OCI-LY3 (cell line): ENCODE measurements around the gene NNAT.
"Not testable (repeated sequence)": the region's sequence is repeated elsewhere in the genome, so short reads cannot be mapped to it uniquely, and the experiment has no call there.

Experiments
- H2AFZ ChIP-seq: fragments of 200-600, 300-600 bp; shearing (Covaris generic); 2 replicates; pipeline ENCODE4 v1.6.0; 2014; ENCODE audit warnings: antibody characterized with exemption, low read depth, low read length
- H3K27ac ChIP-seq: fragments of 200-600, 300-600 bp; sonication (generic); 2 replicates; pipeline ENCODE4 v1.5.1; 2014; ENCODE audit warnings: mild to moderate bottlenecking, low read length, moderate library complexity, mixed read lengths
- H3K27me3 ChIP-seq: fragments of 200-600, 300-600 bp; sonication (generic); 2 replicates; pipeline ENCODE4 v1.6.1; 2014; ENCODE audit warnings: low read depth, low read length, mixed read lengths
- H3K36me3 ChIP-seq: fragments of 200-600, 300-600 bp; sonication (generic); replicated peaks from 2 replicates; pipeline ENCODE3; 2014; ENCODE audit warnings: low read depth, low read length, mixed read lengths
- H3K4me1 ChIP-seq: fragments of 300-600, 200-600 bp; sonication (generic); 2 replicates; pipeline ENCODE4 v1.6.1; 2014; ENCODE audit warnings: low read length, mixed read lengths
- H3K4me2 ChIP-seq: fragments of 200-600, 300-600 bp; sonication (generic); 2 replicates; pipeline ENCODE4 v1.6.1; 2014; ENCODE audit warnings: low read length, mixed read lengths
- H3K4me3 ChIP-seq: fragments of 300-600, 200-600 bp; sonication (generic); 2 replicates; pipeline ENCODE4 v1.5.1; 2014; ENCODE audit warnings: antibody characterized with exemption, mild to moderate bottlenecking, low read length, moderate library complexity
- H3K79me2 ChIP-seq: fragments of 300-600, 200-600 bp; shearing (Covaris generic); 2 replicates; pipeline ENCODE4 v1.6.1; 2014; ENCODE audit warnings: mild to moderate bottlenecking, low read length, mixed read lengths
- H3K9ac ChIP-seq: fragments of 300-600, 200-600 bp; shearing (Covaris generic); 2 replicates; pipeline ENCODE4 v1.6.0; 2014; ENCODE audit warnings: mild to moderate bottlenecking, low read length, moderate library complexity
- H3K9me3 ChIP-seq: fragments of 200-600, 300-600 bp; shearing (Covaris generic); 2 replicates; pipeline ENCODE4 v1.6.1; 2014; ENCODE audit warnings: low read length, mixed read lengths; ENCODE audit not compliant: insufficient read depth
- H4K20me1 ChIP-seq: fragments of 200-600, 300-600 bp; sonication (generic); 2 replicates; pipeline ENCODE4 v1.6.1; 2016; ENCODE audit warnings: low read length, mixed read lengths; ENCODE audit not compliant: insufficient read depth
- CTCF ChIP-seq: fragments of 200-600, 300-600 bp; sonication (generic); IDR thresholded peaks from 2 replicates; pipeline ENCODE4 v1.5.1; 2014; ENCODE audit warnings: antibody characterized with exemption, low read length, low read depth
- EZH2phosphoT487 ChIP-seq: fragments of 200-600 bp; shearing (Covaris generic); IDR thresholded peaks from 2 replicates; pipeline ENCODE4 v1.6.1; 2018; ENCODE audit warnings: antibody characterized with exemption, mixed run types, low read depth

NNAT gene

GRCh38 chr20:37521061-37521771 is at the start of gene NNAT:
TSS of gene NNAT (plus strand) at chr20:37521250. CDS start at chr20:37521332, 82 bp downstream.
- no peak within 1 kb of the TSS for H3K4me2 ChIP-seq
- H4K20me1 ChIP-seq = peaks cover 12% of the 10 kb centered on the region; the same call in 1 of the 2 replicates
- H3K9me3 ChIP-seq = no peaks in the 10 kb centered on the region
- TF ChIP-seq EZH2phosphoT487 (no peak), CTCF (no peak)
- H3K79me2 ChIP-seq = peaks cover 47% of the 10 kb centered on the region
- H3K27ac ChIP-seq = no peak within 1 kb of the TSS
- peaks cover 5% of the 10 kb centered on the region for H3K4me1 ChIP-seq
- H2AFZ ChIP-seq = no peak within 1 kb of the TSS
- H3K9ac ChIP-seq = no peak within 1 kb of the TSS
- H3K36me3 ChIP-seq = peaks cover 10% of the 10 kb centered on the region
- H3K4me3 ChIP-seq = no peak within 1 kb of the TSS
- H3K27me3 ChIP-seq = no peaks in the 10 kb centered on the region

GRCh38 chr20:37471741-37472235 is 49.3 kb upstream of the NNAT start:
- no peak overlapping the region for H3K4me2 ChIP-seq
- TF ChIP-seq EZH2phosphoT487 (no peak), CTCF (no peak)
- no peaks in the 10 kb centered on the region for H3K9me3 ChIP-seq
- no peak overlapping the region for H3K4me3 ChIP-seq
- H3K27ac ChIP-seq = no peak overlapping the region
- no peak overlapping the region for H3K9ac ChIP-seq
- no peaks in the 10 kb centered on the region for H3K4me1 ChIP-seq
- H3K27me3 ChIP-seq = peaks cover 40% of the 10 kb centered on the region
- H3K36me3 ChIP-seq = no peaks in the 10 kb centered on the region
- no peaks in the 10 kb centered on the region for H4K20me1 ChIP-seq
- no peaks in the 10 kb centered on the region for H3K79me2 ChIP-seq
- H2AFZ ChIP-seq = no peak overlapping the region

GRCh38 chr20:37472435-37472834 is 48.6 kb upstream of the NNAT start:
- not testable (repeated sequence) for H3K4me2 ChIP-seq, H3K36me3 ChIP-seq, H3K9me3 ChIP-seq, H2AFZ ChIP-seq, H3K9ac ChIP-seq, H3K79me2 ChIP-seq, H4K20me1 ChIP-seq, H3K4me3 ChIP-seq, H3K27ac ChIP-seq, H3K4me1 ChIP-seq
- peaks cover 42% of the 10 kb centered on the region for H3K27me3 ChIP-seq

GRCh38 chr20:37473249-37474000 is 47.6 kb upstream of the NNAT start:
- H4K20me1 ChIP-seq = no peaks in the 10 kb centered on the region
- H3K4me2 ChIP-seq = no peak overlapping the region
- H3K79me2 ChIP-seq = no peaks in the 10 kb centered on the region
- H3K36me3 ChIP-seq = no peaks in the 10 kb centered on the region
- no peak overlapping the region for H3K9ac ChIP-seq
- H3K4me3 ChIP-seq = no peak overlapping the region
- no peak overlapping the region for H2AFZ ChIP-seq
- H3K27me3 ChIP-seq = peaks cover 49% of the 10 kb centered on the region
- no peak overlapping the region for H3K27ac ChIP-seq
- no peaks in the 10 kb centered on the region for H3K9me3 ChIP-seq
- H3K4me1 ChIP-seq = no peaks in the 10 kb centered on the region
- TF ChIP-seq CTCF (no peak), EZH2phosphoT487 (no peak)
